WTC11 (cell line): ENCODE data around the gene PARP12. TPM values are rescaled to one million over a fixed set of nuclear protein-coding genes. Genes with fewer than 3 reads are reported as not detected.

Experiments
- ATAC-seq: fragments of 200-7000 bp; cut with Tn5 transposase; 2 replicates; pipeline ENCODE4 v1.10.0; 2021; ENCODE audit warnings: mild to moderate bottlenecking, moderate library complexity
- CTCF ChIA-PET: fragments of 300-600 bp; sonication (Branson Sonifier 250); formaldehyde crosslinking; loops from one replicate; lab custom pipeline; 2021; ENCODE audit warnings: antibody characterized with exemption; lab: Charles Lee
- POLR2A ChIA-PET: fragments of 350-600 bp; sonication (Branson Sonifier 250); formaldehyde crosslinking; loops from one replicate; lab custom pipeline; 2021; ENCODE audit warnings: antibody characterized with exemption; lab: Charles Lee
- DNase-seq: peaks from one replicate; pipeline ENCODE4 v3.0.0; 2021; ENCODE audit warnings: low spot score
- H3K27ac Mint-ChIP-seq: 2 replicates; pipeline ENCODE4 v1.8.0; 2021; ENCODE audit warnings: mixed read lengths
- H3K27me3 Mint-ChIP-seq: 2 replicates; pipeline ENCODE4 v1.8.0; 2021; ENCODE audit warnings: low read depth, mild to moderate bottlenecking, moderate library complexity, mixed read lengths
- H3K36me3 Mint-ChIP-seq: 2 replicates; pipeline ENCODE4 v1.8.0; 2021; ENCODE audit warnings: mixed read lengths
- H3K4me1 Mint-ChIP-seq: 2 replicates; pipeline ENCODE4 v1.8.0; 2022; ENCODE audit warnings: mixed read lengths
- H3K4me3 Mint-ChIP-seq: 2 replicates; pipeline ENCODE4 v1.8.0; 2021; ENCODE audit warnings: mild to moderate bottlenecking, moderate library complexity, mixed read lengths
- H3K9me3 Mint-ChIP-seq: 2 replicates; pipeline ENCODE4 v1.8.0; 2021; ENCODE audit warnings: mixed read lengths
- E2F4 ChIP-seq: sonication (generic); formaldehyde crosslinking; IDR thresholded peaks from 2 replicates; pipeline ENCODE4 v1.8.1; 2022; ENCODE audit warnings: low read depth, mild to moderate bottlenecking, moderate library complexity, missing genetic modification reagents, borderline replicate concordance
- ETV6 ChIP-seq: sonication (generic); formaldehyde crosslinking; IDR thresholded peaks from 2 replicates; pipeline ENCODE4 v1.8.1; 2022; ENCODE audit warnings: mild to moderate bottlenecking, missing genetic modification reagents
- FOXK1 ChIP-seq: sonication (generic); formaldehyde crosslinking; IDR thresholded peaks from 2 replicates; pipeline ENCODE4 v1.8.0; 2022; ENCODE audit warnings: mild to moderate bottlenecking, moderate library complexity, missing genetic modification reagents
- IRF1 ChIP-seq: sonication (generic); formaldehyde crosslinking; IDR thresholded peaks from 2 replicates; pipeline ENCODE4 v1.8.0; 2023; ENCODE audit warnings: missing genetic modification reagents
- KAT7 ChIP-seq: sonication (generic); formaldehyde crosslinking; IDR thresholded peaks from 2 replicates; pipeline ENCODE4 v1.8.1; 2023; ENCODE audit warnings: missing genetic modification reagents, mild to moderate bottlenecking, borderline replicate concordance
- MYBL2 ChIP-seq: sonication (generic); formaldehyde crosslinking; IDR thresholded peaks from 2 replicates; pipeline ENCODE4 v1.8.1; 2023; ENCODE audit warnings: mild to moderate bottlenecking, moderate library complexity, missing genetic modification reagents
- NFE2L1 ChIP-seq: sonication (generic); formaldehyde crosslinking; IDR thresholded peaks from 2 replicates; pipeline ENCODE4 v1.8.1; 2023; ENCODE audit warnings: missing genetic modification reagents
- SOX15 ChIP-seq: fragments of 250-450 bp; sonication (Bioruptor Pico); IDR thresholded peaks from 2 replicates; pipeline ENCODE4 v1.9.0; 2021; ENCODE audit warnings: mild to moderate bottlenecking
- ZBTB21 ChIP-seq: sonication (generic); formaldehyde crosslinking; IDR thresholded peaks from 2 replicates; pipeline ENCODE4 v1.8.1; 2023; ENCODE audit warnings: mild to moderate bottlenecking, missing genetic modification reagents, borderline replicate concordance
- ZNF121 ChIP-seq: sonication (generic); formaldehyde crosslinking; IDR thresholded peaks from 2 replicates; pipeline ENCODE4 v1.8.0; 2023; ENCODE audit warnings: missing genetic modification reagents
- ZNF138 ChIP-seq: sonication (generic); formaldehyde crosslinking; conservative IDR thresholded peaks from 2 replicates; pipeline ENCODE4 v1.8.1; 2022; ENCODE audit warnings: mild to moderate bottlenecking, moderate library complexity, missing genetic modification reagents
- ZNF232 ChIP-seq: sonication (generic); formaldehyde crosslinking; IDR thresholded peaks from 2 replicates; pipeline ENCODE4 v1.8.0; 2022; ENCODE audit warnings: mild to moderate bottlenecking, missing genetic modification reagents
- ZSCAN18 ChIP-seq: fragments of 250-450 bp; sonication (Bioruptor Pico); IDR thresholded peaks from 2 replicates; pipeline ENCODE4 v2.1.2; 2022; ENCODE audit warnings: mild to moderate bottlenecking, moderate library complexity
- total RNA-seq: library from RNA; stranded (reverse); gene quantifications from 3 replicates; pipeline ENCODE4 v1.2.3, GENCODE V29; 2021
- TF ChIP-seq, protein P1 (sequence below): sonication (generic); formaldehyde crosslinking; IDR thresholded peaks from 2 replicates; pipeline ENCODE4 v1.8.1; 2023; ENCODE audit warnings: mild to moderate bottlenecking, missing genetic modification reagents, borderline replicate concordance
- TF ChIP-seq, protein P2 (sequence below): sonication (generic); formaldehyde crosslinking; IDR thresholded peaks from 2 replicates; pipeline ENCODE4 v1.8.1; 2023; ENCODE audit warnings: mild to moderate bottlenecking, missing genetic modification reagents, moderate library complexity
- TF ChIP-seq, protein P3 (sequence below): sonication (generic); formaldehyde crosslinking; IDR thresholded peaks from 2 replicates; pipeline ENCODE4 v1.8.1; 2023; ENCODE audit warnings: mild to moderate bottlenecking, moderate library complexity, missing genetic modification reagents
- TF ChIP-seq, protein P4 (sequence below): fragments of 250-450 bp; sonication (Bioruptor Pico); IDR thresholded peaks from 2 replicates; pipeline ENCODE4 v1.9.0; 2021; ENCODE audit warnings: mild to moderate bottlenecking, borderline replicate concordance

PARP12 gene
- total RNA-seq, 1 experiment from 2014 or later = 9.1 TPM

DNA sequence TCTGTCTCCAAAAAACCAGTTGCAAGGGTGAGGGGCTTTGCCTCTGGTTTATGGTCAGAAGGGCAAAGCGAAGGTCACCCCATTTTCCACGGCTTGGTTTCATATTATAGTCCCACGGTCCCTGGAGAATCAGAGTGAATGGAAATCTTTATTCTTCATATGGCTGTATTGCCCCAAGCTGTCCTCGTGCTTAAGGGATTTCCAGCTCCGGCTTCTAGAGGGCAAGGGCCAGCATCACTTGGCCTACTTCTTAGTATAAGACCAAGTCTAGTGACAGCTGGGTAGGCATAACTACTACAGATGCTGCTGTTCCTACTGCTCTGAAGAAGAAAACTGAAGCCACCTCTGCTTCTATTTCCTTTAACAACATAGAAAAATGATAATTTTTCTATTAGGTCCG is 63.2 kb downstream of the PARP12 start (continued):
- TF ChIP-seq, protein P1, sequence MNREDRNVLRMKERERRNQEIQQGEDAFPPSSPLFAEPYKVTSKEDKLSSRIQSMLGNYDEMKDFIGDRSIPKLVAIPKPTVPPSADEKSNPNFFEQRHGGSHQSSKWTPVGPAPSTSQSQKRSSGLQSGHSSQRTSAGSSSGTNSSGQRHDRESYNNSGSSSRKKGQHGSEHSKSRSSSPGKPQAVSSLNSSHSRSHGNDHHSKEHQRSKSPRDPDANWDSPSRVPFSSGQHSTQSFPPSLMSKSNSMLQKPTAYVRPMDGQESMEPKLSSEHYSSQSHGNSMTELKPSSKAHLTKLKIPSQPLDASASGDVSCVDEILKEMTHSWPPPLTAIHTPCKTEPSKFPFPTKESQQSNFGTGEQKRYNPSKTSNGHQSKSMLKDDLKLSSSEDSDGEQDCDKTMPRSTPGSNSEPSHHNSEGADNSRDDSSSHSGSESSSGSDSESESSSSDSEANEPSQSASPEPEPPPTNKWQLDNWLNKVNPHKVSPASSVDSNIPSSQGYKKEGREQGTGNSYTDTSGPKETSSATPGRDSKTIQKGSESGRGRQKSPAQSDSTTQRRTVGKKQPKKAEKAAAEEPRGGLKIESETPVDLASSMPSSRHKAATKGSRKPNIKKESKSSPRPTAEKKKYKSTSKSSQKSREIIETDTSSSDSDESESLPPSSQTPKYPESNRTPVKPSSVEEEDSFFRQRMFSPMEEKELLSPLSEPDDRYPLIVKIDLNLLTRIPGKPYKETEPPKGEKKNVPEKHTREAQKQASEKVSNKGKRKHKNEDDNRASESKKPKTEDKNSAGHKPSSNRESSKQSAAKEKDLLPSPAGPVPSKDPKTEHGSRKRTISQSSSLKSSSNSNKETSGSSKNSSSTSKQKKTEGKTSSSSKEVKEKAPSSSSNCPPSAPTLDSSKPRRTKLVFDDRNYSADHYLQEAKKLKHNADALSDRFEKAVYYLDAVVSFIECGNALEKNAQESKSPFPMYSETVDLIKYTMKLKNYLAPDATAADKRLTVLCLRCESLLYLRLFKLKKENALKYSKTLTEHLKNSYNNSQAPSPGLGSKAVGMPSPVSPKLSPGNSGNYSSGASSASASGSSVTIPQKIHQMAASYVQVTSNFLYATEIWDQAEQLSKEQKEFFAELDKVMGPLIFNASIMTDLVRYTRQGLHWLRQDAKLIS (CRISPR knock-in tag) = no peak
- TF ChIP-seq SOX15 (CRISPR knock-in tag) (no peak), ZNF232 (no peak), ZBTB21 (CRISPR knock-in tag) (no peak), ZNF138 (CRISPR knock-in tag) (no peak), ZSCAN18 (CRISPR knock-in tag) (no peak)
- TF ChIP-seq, protein P2, sequence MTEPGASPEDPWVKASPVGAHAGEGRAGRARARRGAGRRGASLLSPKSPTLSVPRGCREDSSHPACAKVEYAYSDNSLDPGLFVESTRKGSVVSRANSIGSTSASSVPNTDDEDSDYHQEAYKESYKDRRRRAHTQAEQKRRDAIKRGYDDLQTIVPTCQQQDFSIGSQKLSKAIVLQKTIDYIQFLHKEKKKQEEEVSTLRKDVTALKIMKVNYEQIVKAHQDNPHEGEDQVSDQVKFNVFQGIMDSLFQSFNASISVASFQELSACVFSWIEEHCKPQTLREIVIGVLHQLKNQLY (CRISPR knock-in tag) = no peak
- TF ChIP-seq, protein P3, sequence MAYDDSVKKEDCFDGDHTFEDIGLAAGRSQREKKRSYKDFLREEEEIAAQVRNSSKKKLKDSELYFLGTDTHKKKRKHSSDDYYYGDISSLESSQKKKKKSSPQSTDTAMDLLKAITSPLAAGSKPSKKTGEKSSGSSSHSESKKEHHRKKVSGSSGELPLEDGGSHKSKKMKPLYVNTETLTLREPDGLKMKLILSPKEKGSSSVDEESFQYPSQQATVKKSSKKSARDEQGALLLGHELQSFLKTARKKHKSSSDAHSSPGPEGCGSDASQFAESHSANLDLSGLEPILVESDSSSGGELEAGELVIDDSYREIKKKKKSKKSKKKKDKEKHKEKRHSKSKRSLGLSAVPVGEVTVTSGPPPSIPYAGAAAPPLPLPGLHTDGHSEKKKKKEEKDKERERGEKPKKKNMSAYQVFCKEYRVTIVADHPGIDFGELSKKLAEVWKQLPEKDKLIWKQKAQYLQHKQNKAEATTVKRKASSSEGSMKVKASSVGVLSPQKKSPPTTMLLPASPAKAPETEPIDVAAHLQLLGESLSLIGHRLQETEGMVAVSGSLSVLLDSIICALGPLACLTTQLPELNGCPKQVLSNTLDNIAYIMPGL = no peak

- no peaks in the 10 kb centered on the region for H3K36me3 Mint-ChIP-seq
- CTCF ChIA-PET = interaction anchor here (1.7 kb wide), 1 partner anchor 353 kb away, joined by 6 read pairs; no protein-coding TSS in a partner anchor
- TF ChIP-seq E2F4 (CRISPR knock-in tag) (no peak), ZNF121 (CRISPR knock-in tag) (no peak), MYBL2 (CRISPR knock-in tag) (no peak), NFE2L1 (CRISPR knock-in tag) (no peak), ETV6 (CRISPR knock-in tag) (no peak), FOXK1 (CRISPR knock-in tag) (no peak), KAT7 (CRISPR knock-in tag) (no peak), IRF1 (CRISPR knock-in tag) (no peak)
- TF ChIP-seq, protein P4, sequence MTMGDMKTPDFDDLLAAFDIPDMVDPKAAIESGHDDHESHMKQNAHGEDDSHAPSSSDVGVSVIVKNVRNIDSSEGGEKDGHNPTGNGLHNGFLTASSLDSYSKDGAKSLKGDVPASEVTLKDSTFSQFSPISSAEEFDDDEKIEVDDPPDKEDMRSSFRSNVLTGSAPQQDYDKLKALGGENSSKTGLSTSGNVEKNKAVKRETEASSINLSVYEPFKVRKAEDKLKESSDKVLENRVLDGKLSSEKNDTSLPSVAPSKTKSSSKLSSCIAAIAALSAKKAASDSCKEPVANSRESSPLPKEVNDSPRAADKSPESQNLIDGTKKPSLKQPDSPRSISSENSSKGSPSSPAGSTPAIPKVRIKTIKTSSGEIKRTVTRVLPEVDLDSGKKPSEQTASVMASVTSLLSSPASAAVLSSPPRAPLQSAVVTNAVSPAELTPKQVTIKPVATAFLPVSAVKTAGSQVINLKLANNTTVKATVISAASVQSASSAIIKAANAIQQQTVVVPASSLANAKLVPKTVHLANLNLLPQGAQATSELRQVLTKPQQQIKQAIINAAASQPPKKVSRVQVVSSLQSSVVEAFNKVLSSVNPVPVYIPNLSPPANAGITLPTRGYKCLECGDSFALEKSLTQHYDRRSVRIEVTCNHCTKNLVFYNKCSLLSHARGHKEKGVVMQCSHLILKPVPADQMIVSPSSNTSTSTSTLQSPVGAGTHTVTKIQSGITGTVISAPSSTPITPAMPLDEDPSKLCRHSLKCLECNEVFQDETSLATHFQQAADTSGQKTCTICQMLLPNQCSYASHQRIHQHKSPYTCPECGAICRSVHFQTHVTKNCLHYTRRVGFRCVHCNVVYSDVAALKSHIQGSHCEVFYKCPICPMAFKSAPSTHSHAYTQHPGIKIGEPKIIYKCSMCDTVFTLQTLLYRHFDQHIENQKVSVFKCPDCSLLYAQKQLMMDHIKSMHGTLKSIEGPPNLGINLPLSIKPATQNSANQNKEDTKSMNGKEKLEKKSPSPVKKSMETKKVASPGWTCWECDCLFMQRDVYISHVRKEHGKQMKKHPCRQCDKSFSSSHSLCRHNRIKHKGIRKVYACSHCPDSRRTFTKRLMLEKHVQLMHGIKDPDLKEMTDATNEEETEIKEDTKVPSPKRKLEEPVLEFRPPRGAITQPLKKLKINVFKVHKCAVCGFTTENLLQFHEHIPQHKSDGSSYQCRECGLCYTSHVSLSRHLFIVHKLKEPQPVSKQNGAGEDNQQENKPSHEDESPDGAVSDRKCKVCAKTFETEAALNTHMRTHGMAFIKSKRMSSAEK = no peak
- no peak overlapping the region for H3K4me3 Mint-ChIP-seq
- H3K27ac Mint-ChIP-seq = no peak overlapping the region
- H3K4me1 Mint-ChIP-seq = peaks cover 3% of the 10 kb centered on the region
- DNase-seq = no peak
- H3K9me3 Mint-ChIP-seq = no peaks in the 10 kb centered on the region
- H3K27me3 Mint-ChIP-seq = no peaks in the 10 kb centered on the region; the same call in 1 of the 2 replicates
- POLR2A ChIA-PET = no interaction called here
- no peak for ATAC-seq
Measured at GRCh38 chr7:139998572-139998971, 64.2 kb downstream of the PARP12 start.
